Peyer's patch (tissue), 4 donors: ENCODE data around the gene CLDN6. TPM values are rescaled to one million over a fixed set of nuclear protein-coding genes. Genes with fewer than 3 reads are reported as not detected.

Experiments
- DNase-seq, 3 donors: peaks; one replicate each; pipeline ENCODE4 v3.0.0-alpha.2; 2017 to 2019
- H3K27ac ChIP-seq, 4 donors: fragments of 200-600 bp; sonication (generic); one replicate each; pipeline ENCODE4 v1.5.1; 2016 to 2019
- H3K27me3 ChIP-seq, 2 donors: fragments of 200-600 bp; sonication (generic); one replicate each; pipeline ENCODE4 v1.5.1; 2019
- H3K36me3 ChIP-seq, 3 donors: fragments of 200-600 bp; sonication (generic); one replicate each; pipeline ENCODE4 v1.5.1; 2016 to 2019
- H3K4me1 ChIP-seq, 4 donors: fragments of 200-600 bp; sonication (generic); one replicate each; pipeline ENCODE4 v1.5.1; 2016 to 2019
- H3K4me3 ChIP-seq, 4 donors: fragments of 200-600 bp; sonication (generic); 1 replicate in 3 of 4; 2 replicates in 1 of 4; pipeline ENCODE4 v1.5.1; 2016 to 2019; ENCODE audit warnings: mild to moderate bottlenecking in 1 of 4
- H3K9me3 ChIP-seq, 4 donors: fragments of 200-600 bp; sonication (generic); one replicate each; pipeline ENCODE4 v1.5.1; 2016 to 2019; ENCODE audit warnings: mild to moderate bottlenecking in 1 of 4
- CTCF ChIP-seq, 6 experiments: fragments of 450-650 bp in 4 of 6; fragments of 200-600 bp in 2 of 6; sonication (generic) in 1 of 6; IDR thresholded peaks; one replicate each; pipeline ENCODE4 v1.5.1; 2017 to 2019; ENCODE audit warnings: antibody characterized with exemption in 6 of 6, mild to moderate bottlenecking in 3 of 6, moderate library complexity in 1 of 6
- POLR2A ChIP-seq, 2 donors: fragments of 450-650 bp; IDR thresholded peaks; one replicate each; pipeline ENCODE4 v1.5.1; 2017; ENCODE audit warnings: antibody characterized with exemption in 2 of 2, mild to moderate bottlenecking in 2 of 2, moderate library complexity in 2 of 2
- total RNA-seq, 4 donors: library from RNA; depleted of rRNA; stranded (reverse); fragments of >200 nt; gene quantifications; one replicate each; pipeline ENCODE4 v1.1.0, GENCODE V29; 2016

The CLDN6 gene
- total RNA-seq, 4 donors from 2014 or later = not detected

DNA sequence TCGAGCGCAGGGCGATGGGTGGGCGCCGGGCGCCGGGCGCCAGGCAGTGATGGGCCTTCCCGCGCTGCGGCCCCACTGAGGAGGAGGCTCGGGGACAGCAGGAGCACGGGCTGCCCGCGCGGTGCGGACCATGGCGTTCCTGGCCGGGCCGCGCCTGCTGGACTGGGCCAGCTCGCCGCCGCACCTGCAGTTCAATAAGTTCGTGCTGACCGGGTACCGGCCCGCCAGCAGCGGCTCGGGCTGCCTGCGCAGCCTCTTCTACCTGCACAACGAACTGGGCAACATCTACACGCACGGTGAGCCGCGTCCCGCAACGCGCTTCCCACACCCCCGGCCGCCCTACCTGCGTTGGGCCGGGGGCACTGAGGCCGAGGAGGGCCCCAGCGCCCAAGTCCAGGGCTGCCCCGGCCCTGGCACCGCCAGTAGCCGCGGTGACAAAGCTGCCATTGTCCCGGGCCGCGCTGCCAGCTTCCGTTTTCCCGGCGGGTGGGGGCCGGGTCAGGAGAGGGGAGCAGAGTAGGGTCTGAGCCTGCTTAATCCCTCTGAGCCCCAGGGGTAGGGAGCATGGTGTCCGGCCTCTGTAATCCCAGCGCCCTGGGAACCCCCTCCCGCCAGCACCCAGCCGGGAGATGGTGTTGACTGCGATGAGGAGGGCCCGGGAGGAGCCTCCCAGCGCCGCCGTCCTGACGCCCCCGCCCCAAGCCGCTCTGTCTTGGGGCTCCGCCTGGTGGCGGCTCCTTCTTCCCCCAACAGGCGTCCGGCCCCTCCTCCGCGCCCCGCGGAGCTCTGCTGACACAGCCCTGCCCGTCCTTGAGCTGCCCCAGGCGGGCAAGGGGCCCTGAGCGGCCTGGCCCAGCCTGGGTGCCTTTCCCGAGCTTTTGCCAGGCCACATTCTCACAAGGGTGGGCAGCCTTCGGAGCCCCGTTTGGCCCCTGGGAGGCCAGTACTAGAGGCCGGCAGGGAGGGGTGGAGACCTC is 48.1 kb downstream of the CLDN6 start:
- Histone ChIP-seq H3K36me3 (no peaks in the 10 kb centered on the region), H3K4me3 (peak overlapping the region; percentile 48 to 94 (median 76)), H3K9me3 (no peaks in the 10 kb centered on the region), H3K4me1 (peaks cover 7 to 48% (median 29%) of the 10 kb centered on the region in 4 donors), H3K27ac (peak overlapping the region; percentile 45 to 76 (median 64)), H3K27me3 (peaks cover 8 to 30% of the 10 kb centered on the region in 2 donors)
- peak; percentile 29 to 48 (median 35) for TF ChIP-seq CTCF (IDR thresholded peaks at IDR 0.05)
- TF ChIP-seq POLR2A (IDR thresholded peaks at IDR 0.05) = no peak
- peak; percentile 61 to 82 (median 76) for DNase-seq

GRCh38 chr16:2968738-2969544 is 49.0 kb downstream of the CLDN6 start, which contains the start of gene PAQR4:
Gene PAQR4 (plus strand): TSS chr16:2969348. CDS start chr16:2969675, 327 bp downstream.
- TF ChIP-seq POLR2A (IDR thresholded peaks at IDR 0.05) (peak; percentile 35 to 61), CTCF (IDR thresholded peaks at IDR 0.05) (peak in 2 of 6 experiments; percentile 8 to 28)
- H3K4me1 ChIP-seq = peaks cover 7 to 57% (median 38%) of the 10 kb centered on the region in 4 donors
- no peaks in the 10 kb centered on the region for H3K9me3 ChIP-seq
- peak within 1 kb of the TSS; percentile 45 to 76 (median 64) for H3K27ac ChIP-seq
- H3K36me3 ChIP-seq = no peaks in the 10 kb centered on the region
- peak within 1 kb of the TSS; percentile 48 to 94 (median 76) for H3K4me3 ChIP-seq
- DNase-seq = peak; percentile 83 to 93 (median 93)
- H3K27me3 ChIP-seq = peaks cover 8 to 39% of the 10 kb centered on the region in 2 donors

- Histone ChIP-seq H3K27me3 (peaks cover 12 to 45% of the 10 kb centered on the region in 2 donors), H3K4me3 (peak overlapping the region; percentile 48 to 94 (median 76)), H3K9me3 (no peaks in the 10 kb centered on the region), H3K27ac (peak overlapping the region; percentile 25 to 76 (median 64)), H3K36me3 (no peaks in the 10 kb centered on the region), H3K4me1 (peaks cover 7 to 62% (median 44%) of the 10 kb centered on the region in 4 donors)
- no peak for TF ChIP-seq CTCF (IDR thresholded peaks at IDR 0.05)
- TF ChIP-seq POLR2A (IDR thresholded peaks at IDR 0.05) = no peak
- DNase-seq = peak in 1 of 3 donors; percentile 45
Observed at GRCh38 chr16:2968368-2968737, 49.6 kb downstream of the CLDN6 start.

DNA sequence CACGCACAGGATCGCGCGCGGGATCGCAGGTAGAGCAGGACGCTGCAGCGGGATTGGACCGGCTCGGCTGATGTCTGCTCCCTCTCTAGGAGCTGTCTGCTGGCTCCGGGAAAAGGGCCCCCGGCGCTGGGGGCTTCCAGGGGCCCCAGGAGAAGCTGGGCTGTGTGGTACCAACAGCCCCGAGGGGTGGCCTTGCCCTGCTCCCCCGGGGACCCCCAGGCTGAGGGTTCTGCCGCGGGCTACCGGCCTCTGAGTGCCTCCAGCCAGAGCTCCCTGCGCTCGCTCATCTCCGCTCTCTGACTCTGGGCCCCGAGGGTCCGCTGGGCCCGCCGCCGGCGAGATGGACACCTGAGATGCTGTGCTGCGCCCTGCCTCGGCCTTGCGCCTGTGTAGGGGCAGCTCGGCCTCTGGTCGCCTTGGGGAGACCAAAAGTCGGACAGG is 50.2 kb downstream of the CLDN6 start:
- peaks cover 7 to 69% (median 50%) of the 10 kb centered on the region in 4 donors for H3K4me1 ChIP-seq
- H3K27me3 ChIP-seq = peaks cover 12 to 51% of the 10 kb centered on the region in 2 donors
- H3K4me3 ChIP-seq = peak overlapping the region in 1 of 4 donors; percentile 37
- H3K36me3 ChIP-seq = no peaks in the 10 kb centered on the region
- TF ChIP-seq POLR2A (IDR thresholded peaks at IDR 0.05) = no peak
- no peak for TF ChIP-seq CTCF (IDR thresholded peaks at IDR 0.05)
- H3K27ac ChIP-seq = peak overlapping the region in 1 of 4 donors; percentile 71
- H3K9me3 ChIP-seq = no peaks in the 10 kb centered on the region
- DNase-seq = no peak

DNA sequence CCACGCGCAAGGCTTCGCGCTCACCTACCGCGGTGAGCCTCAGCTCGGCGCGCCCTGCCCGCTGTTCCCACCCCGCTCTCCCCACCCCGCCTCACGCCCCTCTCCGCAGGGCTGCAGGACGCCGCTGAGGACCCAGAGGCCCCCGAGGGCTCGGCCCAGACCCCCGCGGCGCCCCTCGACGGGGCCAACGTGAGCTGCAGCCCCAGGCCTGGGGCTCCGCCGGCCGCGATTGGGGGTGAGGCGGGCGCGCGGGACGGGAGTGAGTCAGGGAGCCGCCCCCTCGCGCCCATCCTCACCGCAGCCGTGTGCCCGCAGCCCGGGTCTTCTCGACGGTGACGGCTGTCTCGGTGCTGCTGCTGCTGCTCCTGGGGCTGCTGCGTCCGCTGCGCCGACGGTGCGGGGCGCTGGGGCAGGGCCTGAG is 50.8 kb downstream of the CLDN6 start:
- DNase-seq = no peak
- Histone ChIP-seq H3K27ac (peak overlapping the region in 1 of 4 donors; percentile 52), H3K36me3 (no peaks in the 10 kb centered on the region), H3K4me1 (peaks cover 7 to 72% (median 52%) of the 10 kb centered on the region in 4 donors), H3K9me3 (no peaks in the 10 kb centered on the region), H3K27me3 (peaks cover 12 to 56% of the 10 kb centered on the region in 2 donors), H3K4me3 (peak overlapping the region; percentile 5 to 48 (median 34))
- TF ChIP-seq CTCF (IDR thresholded peaks at IDR 0.05) (no peak), POLR2A (IDR thresholded peaks at IDR 0.05) (no peak)
